ENCODE measurements around the gene FOXO3B. TPM values are rescaled to one million over a fixed set of nuclear protein-coding genes. Genes with fewer than 3 reads are reported as not detected.
A peak's percentile ranks its signal among the peaks of the same experiment; 100 is the strongest.
"Not testable (repeated sequence)": the region's sequence is repeated elsewhere in the genome, so short reads cannot be mapped to it uniquely, and the experiment has no call there.

Gene FOXO3B
- 1 to 10 TPM; 4.5 to 5.6 (median 5.4) TPM for polyA plus RNA-seq (ENCODE audit: insufficient read length in 3 of 3)

DNA sequence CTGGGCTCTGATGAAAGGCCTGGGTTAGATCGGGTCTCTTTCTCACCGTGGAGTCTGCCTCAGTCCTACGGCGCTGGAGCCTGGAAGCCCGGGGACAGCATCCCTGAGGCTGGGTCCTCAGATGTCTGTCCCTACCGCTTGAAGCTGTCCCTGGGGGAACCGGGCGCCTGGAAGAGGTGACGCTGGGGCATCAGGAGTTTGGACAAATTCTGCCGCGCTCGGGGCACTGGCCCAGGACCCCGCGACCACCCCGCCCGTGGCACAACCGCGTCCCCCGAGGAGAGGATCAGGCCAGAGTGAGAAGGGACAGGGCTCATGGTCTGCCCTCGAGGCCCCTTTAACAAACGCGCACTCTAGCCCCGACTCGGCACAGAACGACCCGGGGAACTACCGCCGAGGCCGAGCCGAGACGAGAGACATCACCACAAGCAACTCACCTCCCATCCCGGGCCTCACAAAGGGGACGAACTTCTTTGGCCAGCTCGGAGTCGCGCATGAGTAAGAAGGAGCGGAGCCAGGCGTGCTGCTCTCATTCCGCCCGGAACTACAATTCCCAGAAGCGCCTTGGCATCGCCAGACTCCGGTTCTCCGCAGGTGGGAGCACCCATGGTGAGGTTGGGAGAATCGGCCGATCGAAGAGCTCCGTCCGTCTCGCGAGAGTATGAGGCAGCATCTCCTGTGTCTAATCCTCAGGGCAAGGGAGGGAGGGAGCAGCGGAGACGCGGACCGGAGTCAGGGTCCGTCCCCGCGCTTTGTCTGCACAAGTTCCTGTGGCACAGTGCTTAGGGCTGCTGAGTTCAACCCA lies at the start of gene FOXO3B:
TSS of gene FOXO3B (minus strand) at position 548 of the 805 bp plus-strand sequence. CDS start 663 bp downstream, outside the sequence.
- DNase-seq (ENCODE audit: low read depth in 3 of 3, low spot score in 2 of 3), result peak; percentile 43 to 91 (median 61)

DNA sequence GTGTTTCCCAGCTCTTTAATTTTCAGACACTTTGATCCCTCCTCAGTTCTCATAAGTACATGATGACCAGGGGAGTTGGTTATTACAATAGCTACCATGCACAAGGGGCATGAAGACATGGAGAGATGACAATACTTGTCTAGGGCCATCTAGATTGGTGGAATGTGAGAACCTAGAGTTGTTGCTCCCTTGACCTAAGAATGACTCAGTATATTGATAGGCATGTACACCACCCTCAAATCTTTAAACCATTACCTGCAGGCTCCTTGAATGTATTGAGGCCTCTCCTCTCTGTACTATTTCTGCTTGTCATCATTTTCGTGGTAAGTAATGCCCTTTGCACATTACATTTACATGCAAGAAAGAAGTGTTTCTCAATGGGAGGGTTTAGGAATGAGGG lies 41.4 kb upstream of the FOXO3B start:
- not testable (repeated sequence) for DNase-seq (ENCODE audit: low read depth in 3 of 3, low spot score in 2 of 3)

- not testable (repeated sequence) for DNase-seq (ENCODE audit: low read depth in 3 of 3, low spot score in 2 of 3)
Measured at GRCh38 chr17:18722612-18723011, 40.5 kb upstream of the FOXO3B start.

GRCh38 chr17:18721775-18722547 lies 39.8 kb upstream of the FOXO3B start:
- DNase-seq (ENCODE audit: low read depth in 3 of 3, low spot score in 2 of 3), result not testable (repeated sequence)

DNA sequence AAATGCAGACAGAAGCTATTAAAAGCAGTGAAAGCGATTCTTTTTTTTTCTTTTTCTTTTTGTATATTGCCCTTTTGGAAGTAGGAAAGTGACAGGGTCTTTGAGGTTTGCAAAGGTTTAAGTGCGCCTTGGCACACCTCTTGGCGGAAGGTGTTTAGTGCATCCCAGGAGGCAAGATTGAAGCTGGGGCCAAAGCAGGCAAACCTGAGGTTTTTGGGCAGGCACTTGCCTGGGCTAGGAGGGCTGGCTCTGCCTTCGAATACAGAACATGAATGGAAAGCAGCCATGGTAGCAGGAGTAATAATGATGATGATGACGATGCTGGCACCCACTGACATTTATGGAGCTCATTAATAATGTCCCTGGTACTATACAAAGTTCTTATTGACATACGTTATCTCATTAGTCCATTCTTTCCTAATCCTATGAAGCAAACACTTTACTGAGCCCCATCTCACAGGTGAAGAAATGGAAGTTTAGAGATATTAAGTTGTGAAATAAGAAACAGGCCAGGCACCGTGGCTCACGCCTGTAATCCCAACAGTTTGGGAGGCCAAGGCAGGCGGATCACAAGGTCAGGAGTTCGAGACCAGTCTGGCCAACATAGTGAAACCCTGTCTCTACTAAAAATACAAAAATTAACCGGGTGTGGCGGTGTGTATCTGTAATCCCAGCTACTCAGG lies 37.5 kb upstream of the FOXO3B start:
- DNase-seq (ENCODE audit: low read depth in 3 of 3, low spot score in 2 of 3), result not testable (repeated sequence)

- not testable (repeated sequence) for DNase-seq (ENCODE audit: low read depth in 3 of 3, low spot score in 2 of 3)
Measured at GRCh38 chr17:18718643-18719427, 36.7 kb upstream of the FOXO3B start.

DNA sequence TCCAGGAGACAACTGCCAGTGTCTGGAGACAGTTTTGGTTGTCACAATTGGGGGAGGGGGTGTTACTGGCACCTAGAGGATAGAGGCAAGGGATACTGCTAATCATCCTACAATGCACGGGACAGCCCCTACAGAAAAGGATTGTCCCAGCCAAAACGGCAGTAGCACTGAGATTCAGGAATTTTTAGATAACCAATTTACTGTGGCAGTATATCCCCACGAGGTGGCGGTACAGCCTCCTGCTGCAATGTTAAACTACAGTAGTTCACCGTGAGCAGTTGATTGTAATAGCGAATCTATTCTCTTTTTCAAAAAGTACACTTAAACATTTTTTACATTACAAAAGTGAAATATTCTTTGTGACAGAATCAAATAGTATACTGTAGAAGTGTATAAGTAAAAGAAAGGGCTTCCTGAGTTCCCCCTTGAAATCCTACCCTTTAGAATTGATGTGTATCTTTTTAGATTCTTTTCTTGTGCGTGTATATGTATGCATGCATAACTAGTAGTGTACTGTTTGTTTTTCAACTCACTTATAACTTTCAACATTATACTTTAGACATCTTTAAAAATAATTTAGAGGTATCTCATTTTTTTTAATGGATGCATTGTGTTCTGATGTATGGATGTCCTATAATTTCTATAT lies 30.4 kb upstream of the FOXO3B start:
- DNase-seq (ENCODE audit: low read depth in 3 of 3, low spot score in 2 of 3), result not testable (repeated sequence)

GRCh38 chr17:18708215-18708614 lies 26.1 kb upstream of the FOXO3B start:
- DNase-seq (ENCODE audit: low read depth in 3 of 3, low spot score in 2 of 3), result not testable (repeated sequence)

DNA sequence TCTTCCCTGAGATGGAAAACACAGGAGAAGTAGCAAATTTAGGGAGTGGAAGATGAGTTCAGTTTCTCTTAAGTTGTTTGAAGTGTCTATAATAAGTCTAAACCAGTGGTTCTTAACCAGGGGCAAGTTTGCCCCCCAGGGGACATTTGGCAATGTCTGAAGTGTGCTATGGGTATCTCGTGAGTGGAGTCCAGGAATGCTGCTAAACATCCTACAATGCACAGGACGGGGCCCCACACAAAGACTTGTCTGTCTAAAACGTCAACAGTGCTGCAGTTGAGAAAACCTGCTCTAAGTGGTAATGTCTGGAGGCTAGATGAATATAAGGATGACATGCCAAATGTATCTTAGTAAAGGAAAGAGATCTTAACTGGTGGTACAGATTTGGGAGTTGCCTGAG lies 23.8 kb upstream of the FOXO3B start:
- not testable (repeated sequence) for DNase-seq (ENCODE audit: low read depth in 3 of 3, low spot score in 2 of 3)

DNA sequence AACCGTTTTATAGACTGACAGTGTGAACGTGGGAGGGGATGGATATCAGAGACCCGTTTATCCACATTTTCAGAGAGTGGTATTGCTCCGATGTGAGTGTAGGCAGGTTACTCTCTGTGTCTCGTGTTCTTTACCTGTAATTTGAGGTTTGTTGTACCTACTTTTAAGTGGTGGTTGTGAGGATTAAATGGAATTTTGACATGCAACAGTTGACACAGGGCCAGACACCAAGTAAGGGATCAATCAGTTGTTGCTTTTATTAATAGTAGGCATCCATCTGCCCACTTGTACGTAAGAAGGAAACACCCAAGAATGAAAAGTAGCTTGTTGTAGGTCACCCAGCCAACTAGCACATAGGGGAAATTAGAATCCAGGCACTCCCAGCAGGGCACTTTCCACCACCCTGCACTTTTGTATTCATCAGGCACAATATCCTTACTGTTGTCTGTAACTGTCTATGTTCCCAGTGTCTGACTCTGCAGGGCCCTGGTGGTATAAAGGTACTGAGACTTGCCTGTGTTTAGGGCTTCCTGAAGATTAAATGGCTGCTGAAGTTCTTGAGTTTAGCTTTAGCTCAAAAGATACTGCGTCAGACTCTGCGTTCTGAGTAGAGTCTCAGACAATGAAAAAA lies 16.5 kb upstream of the FOXO3B start:
- DNase-seq (ENCODE audit: low read depth in 3 of 3, low spot score in 2 of 3), result not testable (repeated sequence)

GRCh38 chr17:18695143-18695542 lies 13.0 kb upstream of the FOXO3B start:
- DNase-seq (ENCODE audit: low read depth in 3 of 3, low spot score in 2 of 3), result not testable (repeated sequence)

- not testable (repeated sequence) for DNase-seq (ENCODE audit: low read depth in 3 of 3, low spot score in 2 of 3)
Measured at GRCh38 chr17:18682668-18683067, 554 bp upstream of the FOXO3B start.

GRCh38 chr17:18677381-18677780 lies 4.7 kb downstream of the FOXO3B start:
- not testable (repeated sequence) for DNase-seq (ENCODE audit: low read depth in 3 of 3, low spot score in 2 of 3)

- DNase-seq (ENCODE audit: low read depth in 3 of 3, low spot score in 2 of 3), result not testable (repeated sequence)
Measured at GRCh38 chr17:18676928-18677327, 5.2 kb downstream of the FOXO3B start.

- not testable (repeated sequence) for DNase-seq (ENCODE audit: low read depth in 3 of 3, low spot score in 2 of 3)
Measured at GRCh38 chr17:18672395-18673227, 9.5 kb downstream of the FOXO3B start.

GRCh38 chr17:18668625-18669024 lies 13.5 kb downstream of the FOXO3B start:
- not testable (repeated sequence) for DNase-seq (ENCODE audit: low read depth in 3 of 3, low spot score in 2 of 3)

DNA sequence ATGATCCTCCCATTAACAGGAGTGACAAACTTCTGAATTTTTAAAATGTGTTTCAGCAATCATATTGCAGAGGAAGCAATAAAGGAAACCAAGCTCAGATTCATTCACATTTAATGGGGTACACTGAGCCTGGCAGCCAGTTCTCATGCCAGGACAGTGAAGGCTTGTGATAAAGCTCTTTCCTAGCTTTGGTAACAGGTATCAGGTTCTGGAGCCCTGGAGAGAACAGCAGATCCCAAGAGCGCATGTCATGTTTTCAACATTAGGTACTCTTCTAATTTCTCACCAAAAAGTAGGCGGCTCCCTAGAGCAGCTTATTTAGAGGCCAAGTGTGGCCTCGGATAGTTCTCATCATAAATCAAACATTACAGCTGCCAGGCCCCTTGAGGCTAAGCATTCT lies 14.6 kb downstream of the FOXO3B start:
- not testable (repeated sequence) for DNase-seq (ENCODE audit: low read depth in 3 of 3, low spot score in 2 of 3)

DNA sequence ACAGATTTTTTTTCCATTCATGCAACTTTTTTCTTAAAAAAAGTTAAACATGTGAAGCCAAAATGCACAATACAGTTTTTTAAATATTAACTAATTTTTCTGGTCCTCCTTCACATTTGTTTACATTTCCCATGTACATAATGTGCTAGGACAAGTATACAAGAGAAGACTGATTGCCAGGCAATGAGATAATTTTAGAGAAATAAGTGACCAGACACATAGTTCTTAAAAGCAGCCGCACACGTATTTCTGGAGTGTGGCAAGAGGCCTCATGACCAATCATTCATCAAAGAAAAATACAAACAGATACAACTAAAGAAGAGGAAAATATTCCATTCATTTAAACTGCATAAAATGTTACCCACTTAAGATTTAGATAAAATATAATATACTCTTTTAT lies 15.8 kb downstream of the FOXO3B start:
- DNase-seq (ENCODE audit: low read depth in 3 of 3, low spot score in 2 of 3), result not testable (repeated sequence)
